NCI-H1417 treated with DMSO at 0.1 percent for 48 hours (cell line): ENCODE measurements around the gene IL1RAP.
"Not testable (repeated sequence)": the region's sequence is repeated elsewhere in the genome, so short reads cannot be mapped to it uniquely, and the experiment has no call there.

Experiments used
- DNase-seq: peaks from one replicate; lab custom pipeline; 2025; lab: John Stamatoyannopoulos, UW

The IL1RAP gene

DNA sequence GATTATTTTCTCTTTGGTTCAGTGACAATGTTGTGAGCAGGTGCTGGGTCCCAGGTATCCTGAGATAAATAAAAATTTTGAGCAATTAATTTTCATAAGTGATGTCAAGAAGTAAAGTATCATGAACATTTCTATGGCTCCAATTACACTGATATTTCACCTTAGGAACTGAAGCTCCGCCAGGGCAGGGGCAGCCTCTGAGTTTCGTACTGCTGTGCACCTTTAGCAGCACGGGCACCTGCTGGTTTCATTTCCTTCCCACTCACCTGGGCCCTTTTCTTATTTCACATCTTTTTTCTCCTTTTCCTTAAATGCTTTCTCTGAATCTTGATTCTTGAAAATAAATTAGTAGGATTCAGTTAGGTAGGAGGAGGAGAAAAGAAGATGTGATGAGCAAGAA, 1.2 kb upstream of the IL1RAP start:
- DNase-seq = no peak

GRCh38 chr3:190514413-190515153, 698 bp downstream of the IL1RAP start:
- no peak for DNase-seq

GRCh38 chr3:190516416-190516815, 2.5 kb downstream of the IL1RAP start:
- no peak for DNase-seq

DNA sequence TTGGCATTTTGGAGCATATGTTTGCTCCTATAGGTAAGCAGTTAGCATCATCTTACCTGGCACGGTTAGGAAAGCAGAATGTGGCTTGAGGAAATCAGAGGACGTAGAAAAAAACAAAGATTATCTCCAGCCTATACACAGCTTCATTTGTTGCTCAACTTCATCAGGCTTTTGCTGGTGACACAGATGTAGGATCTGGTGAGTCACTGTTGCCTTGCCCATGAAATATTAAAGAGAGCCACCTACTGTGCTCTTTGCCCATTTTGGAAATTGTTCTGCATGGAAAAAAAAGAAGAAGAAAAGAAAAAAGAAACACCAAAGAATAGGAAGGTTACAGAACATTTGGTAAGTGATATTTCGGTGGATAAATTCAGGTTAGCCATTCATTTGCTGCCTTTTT, 3.8 kb downstream of the IL1RAP start:
- no peak for DNase-seq

GRCh38 chr3:190518531-190518930, 4.6 kb downstream of the IL1RAP start:
- DNase-seq = not testable (repeated sequence)

DNA sequence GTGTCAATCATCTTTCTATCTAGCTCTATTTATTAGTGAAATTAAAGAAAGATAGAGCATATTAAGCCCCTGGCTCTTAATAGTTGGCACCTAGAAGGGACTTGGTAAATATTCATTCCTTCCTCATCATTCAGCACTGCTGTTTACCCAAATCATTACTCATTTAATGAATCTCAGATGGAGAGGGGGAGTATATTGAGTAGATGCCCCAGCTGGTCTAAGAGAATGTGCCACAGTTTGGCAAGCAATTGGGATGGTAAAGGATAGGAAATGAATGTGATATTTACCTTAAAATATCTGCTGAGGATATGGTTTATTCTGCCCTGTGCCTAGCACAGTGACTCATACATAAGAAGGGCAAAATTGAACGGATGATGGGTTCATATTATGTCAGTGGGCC, 6.0 kb downstream of the IL1RAP start:
- no peak for DNase-seq

DNA sequence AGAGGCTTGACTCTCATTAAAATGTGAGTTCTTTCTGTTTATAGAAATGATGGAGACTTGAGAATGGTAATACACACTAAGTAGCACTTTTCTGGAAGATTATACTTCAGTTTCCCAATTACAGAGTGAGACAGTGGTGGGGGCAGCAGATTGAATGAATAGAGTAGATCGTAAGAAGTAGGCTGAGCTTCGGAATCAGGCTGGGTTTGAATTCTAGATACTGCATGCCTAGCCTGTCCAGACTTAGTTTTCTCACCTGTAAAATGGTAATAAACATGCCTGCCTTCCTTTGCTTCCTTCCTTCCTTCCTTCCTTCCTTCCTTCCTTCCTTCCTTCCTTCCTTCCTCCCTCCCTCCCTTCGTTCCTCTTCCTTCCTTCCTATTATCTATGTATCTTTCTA, 8.1 kb downstream of the IL1RAP start:
- no peak for DNase-seq

- DNase-seq = no peak
These were observed 8.8 kb downstream of the IL1RAP start for GRCh38 chr3:190522621-190523222.

DNA sequence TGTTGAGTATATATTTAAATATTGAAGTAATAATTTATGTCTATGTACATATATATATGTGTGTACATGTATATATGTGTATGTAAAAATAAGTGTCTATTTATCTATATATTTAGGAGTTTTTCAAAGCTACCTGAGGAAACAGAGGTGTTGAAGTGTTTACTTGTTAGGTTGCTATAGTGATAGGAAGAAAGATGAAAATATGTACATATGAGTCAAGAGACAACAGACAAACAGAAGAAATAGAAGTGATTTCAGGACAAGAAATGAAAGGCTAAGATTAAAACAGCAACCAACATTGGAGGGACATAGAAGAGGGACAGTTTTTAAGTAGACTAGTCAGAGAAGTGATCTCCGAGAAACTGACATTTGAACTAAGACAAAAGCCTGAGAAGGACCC, 11.1 kb downstream of the IL1RAP start:
- DNase-seq = no peak

DNA sequence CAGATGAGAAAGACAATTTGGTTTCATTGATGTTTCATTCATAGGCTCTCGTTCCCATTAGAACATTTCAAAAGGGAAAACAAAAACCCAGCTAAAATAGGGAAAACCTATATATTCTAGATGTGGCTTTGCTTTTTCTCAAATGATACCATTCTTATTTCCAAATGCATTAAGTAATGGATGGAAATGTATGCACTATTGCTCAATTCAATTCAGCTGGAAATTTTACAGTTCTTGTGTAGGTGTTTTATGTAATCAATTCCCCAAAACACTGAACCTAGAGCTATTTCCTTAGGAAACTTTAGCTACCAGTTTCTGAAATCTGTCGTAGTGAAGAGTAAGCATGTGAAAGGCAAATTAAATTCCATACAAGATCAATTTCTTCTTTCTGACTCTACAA, 11.7 kb downstream of the IL1RAP start:
- no peak for DNase-seq

GRCh38 chr3:190526787-190527762, 13.2 kb downstream of the IL1RAP start:
- no peak for DNase-seq

GRCh38 chr3:190528706-190529105, 14.8 kb downstream of the IL1RAP start:
- no peak for DNase-seq

DNA sequence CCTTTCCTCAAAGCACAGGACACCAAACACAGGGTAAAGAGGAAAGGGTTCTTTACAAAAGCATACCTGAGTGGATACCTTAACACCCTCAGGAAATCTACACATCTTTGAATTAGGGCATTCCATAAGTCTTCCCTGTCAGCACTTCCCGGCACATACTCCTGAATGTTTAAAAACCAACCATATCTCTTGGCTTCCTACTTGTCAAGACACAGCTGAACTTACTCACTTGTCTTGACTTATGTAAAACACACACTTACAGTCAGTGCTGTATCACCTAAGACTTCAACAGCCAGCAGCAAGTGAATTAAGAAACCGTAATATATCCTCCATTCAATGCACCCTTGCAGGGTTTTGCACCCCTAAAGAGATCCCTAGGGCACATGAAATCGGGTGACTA, 17.5 kb downstream of the IL1RAP start:
- no peak for DNase-seq

GRCh38 chr3:190532731-190533203, 18.9 kb downstream of the IL1RAP start:
- no peak for DNase-seq

GRCh38 chr3:190533511-190534281, 19.8 kb downstream of the IL1RAP start:
- no peak for DNase-seq

- DNase-seq = no peak
These were observed 20.5 kb downstream of the IL1RAP start for GRCh38 chr3:190534386-190534785.

GRCh38 chr3:190534986-190535385, 21.1 kb downstream of the IL1RAP start:
- no peak for DNase-seq

DNA sequence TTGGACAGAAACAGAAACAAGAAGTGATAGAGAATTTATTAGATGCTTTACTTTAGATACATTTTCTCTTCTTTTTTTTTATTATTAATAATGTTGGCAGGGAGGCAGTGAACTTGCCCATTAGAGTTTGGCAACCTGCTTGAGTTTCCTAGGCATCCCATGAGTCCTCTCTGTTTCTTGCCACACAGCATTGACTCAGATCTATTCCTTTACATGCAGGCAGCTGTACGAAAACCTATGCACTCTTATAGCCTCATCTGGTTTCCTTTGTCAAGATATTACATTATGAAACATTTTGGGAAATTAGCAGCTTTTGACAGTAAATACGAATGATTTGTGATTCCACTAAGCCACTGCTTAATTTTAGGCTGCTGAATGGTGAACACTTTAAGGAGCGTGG, 23.3 kb downstream of the IL1RAP start:
- DNase-seq = no peak

DNA sequence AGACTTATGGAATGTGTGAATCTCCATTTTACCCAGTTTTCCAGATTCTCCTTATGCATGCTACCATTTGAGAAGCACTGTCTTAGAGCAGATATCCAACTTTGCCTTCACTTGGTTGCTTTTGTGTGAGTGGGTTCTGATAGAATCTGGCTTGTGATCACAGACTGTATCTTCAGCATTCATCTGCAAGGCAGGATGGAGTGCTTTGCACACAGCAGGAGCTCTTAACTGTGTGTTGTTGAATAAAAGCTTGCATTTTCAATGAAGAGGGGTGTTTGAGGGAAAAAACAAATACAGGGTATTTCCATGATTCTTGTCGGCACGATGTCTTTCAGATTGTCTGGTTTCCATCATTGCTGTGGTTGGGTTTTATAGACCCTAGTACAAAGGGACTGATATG, 24.4 kb downstream of the IL1RAP start:
- no peak for DNase-seq

GRCh38 chr3:190539526-190539925, 25.6 kb downstream of the IL1RAP start:
- DNase-seq = no peak

DNA sequence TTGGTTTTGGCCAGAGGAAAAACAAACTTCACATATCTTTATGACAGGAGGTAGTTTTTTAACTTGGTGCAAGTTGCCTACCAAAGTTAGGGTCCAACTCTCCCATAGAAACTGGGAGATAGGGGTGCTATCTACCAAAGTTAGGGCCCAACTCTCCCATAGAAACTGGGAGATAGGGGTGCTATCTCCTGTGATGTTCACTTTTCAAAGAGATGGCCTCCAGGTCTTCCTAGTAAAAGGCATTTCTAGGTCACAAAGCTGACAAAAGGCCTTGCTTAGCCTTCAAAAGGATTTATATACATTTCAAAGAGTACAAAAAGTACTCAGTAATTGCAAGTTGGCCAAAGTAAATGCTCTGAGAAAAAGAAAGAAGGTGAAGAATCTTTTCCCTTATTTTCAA, 27.1 kb downstream of the IL1RAP start:
- DNase-seq = no peak

DNA sequence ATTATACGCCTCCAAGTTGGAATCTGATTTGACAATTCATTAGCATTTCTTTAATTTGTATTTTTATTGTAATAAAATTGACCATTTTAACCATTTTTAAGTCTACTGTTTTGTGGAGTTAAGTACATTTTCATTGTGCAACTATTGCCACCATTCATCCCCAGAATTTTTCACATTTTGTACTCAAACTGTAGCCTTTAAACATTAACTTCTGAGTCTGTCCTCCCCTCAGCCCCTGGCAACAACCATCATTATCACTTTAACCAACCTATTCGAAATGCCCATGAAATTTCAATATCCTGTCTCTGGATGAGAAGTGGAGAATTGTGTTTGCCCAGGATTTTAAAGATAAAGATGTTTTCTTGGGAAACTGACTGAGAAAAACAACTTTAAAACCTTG, 27.7 kb downstream of the IL1RAP start:
- DNase-seq = no peak
